Measurements from ENCODE around the gene TRAF3.
"Not testable (repeated sequence)": the region's sequence is repeated elsewhere in the genome, so short reads cannot be mapped to it uniquely, and the experiment has no call there.

Gene TRAF3

GRCh38 chr14:102831163-102831804 is 54.0 kb downstream of the TRAF3 start:
- DNase-seq, result no peak

GRCh38 chr14:102833341-102833740 is 56.1 kb downstream of the TRAF3 start:
- DNase-seq, result no peak

DNA sequence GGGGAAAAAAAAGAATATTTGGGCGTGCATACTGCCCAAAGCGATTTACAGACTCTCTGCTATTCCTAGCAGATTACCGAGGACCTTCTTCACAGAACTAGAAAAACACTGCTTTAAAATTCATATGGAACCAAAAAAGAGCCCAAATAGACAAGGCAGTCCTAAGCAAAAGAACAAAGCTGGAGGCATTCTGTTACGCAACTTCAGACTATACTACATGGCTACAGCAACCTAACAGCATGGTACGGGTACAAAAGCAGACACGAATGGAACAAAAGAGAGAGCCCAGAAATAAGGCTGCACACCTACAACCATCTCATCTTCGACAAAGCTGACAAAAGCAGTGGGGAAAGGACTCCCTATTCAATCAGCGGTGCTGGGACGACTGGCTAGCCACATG is 56.7 kb downstream of the TRAF3 start:
- DNase-seq, result no peak

DNA sequence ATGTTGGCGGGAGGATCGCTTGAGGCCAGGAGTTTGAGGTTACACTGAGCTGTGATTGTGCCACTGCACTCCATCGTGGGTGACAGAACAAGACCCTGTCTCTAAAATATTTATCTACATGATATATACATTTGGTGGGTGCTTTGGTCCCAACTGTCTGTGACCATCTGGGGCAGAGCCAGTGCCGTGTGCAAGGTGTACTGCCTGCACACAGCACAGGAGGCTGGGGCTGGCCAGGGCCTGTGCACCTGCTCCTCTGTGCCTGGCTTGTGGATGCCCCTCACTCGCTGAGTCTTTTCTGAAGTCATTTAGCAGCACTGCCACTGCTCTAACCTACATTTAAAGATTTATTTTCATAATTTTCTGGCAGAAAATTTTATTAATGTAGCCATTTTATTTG is 58.7 kb downstream of the TRAF3 start:
- no peak for DNase-seq

DNA sequence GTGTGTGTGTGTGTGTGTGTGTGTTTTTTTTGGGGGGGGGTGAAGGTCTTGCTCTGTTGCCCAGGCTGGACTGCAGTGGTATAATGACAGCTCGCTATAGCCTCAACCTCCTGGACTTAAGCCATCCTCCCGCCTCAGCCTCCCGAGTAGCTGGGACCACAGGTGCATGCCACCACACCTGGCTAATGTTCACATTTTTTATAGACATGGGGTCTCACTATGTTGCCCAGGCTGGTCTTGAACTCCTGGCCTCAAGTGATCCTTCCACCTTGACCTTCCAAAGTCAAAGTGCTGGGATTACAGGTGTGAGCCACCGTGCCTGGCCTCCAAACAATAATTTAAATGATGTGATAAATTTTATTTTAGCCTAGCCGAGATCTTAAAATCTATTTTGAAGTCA is 59.9 kb downstream of the TRAF3 start:
- not testable (repeated sequence) for DNase-seq

DNA sequence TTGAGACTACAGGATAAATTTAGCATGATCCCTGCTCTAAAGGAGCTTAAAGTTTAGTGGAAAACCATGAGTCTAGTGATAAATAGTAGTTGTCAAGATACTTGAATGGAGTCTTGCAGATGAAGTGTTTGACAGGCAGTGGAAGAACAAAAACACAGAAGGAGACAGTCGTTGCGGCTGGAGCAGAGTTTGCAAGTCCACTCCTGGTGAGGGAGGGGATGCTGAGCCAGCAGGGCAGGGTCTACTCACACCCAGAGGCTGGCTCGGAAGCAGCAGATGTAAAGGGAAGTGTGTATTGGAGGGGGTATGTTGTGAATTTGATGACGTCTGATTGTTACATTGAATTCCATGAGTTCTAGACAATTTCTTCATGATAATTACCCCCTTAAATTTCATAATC is 61.3 kb downstream of the TRAF3 start:
- no peak for DNase-seq

DNA sequence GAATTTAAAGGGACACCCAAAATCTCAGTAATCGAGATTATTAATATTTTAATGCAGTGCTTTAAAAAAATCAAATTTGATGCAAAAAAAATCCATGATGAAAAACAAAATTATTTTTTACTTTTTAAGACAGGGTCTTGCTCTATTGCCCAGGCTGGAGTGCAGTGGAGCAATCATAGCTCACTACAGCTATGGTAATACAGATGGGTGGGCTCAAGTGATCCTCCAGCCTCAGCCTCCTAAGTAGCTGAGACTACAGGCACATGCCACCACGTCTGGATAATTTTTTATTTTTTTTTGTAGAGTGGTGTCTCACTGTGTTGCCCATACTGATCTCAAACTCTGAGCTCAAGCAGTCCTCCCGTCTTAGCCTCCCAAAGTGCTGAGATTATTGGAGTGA is 62.9 kb downstream of the TRAF3 start:
- DNase-seq, result no peak

DNA sequence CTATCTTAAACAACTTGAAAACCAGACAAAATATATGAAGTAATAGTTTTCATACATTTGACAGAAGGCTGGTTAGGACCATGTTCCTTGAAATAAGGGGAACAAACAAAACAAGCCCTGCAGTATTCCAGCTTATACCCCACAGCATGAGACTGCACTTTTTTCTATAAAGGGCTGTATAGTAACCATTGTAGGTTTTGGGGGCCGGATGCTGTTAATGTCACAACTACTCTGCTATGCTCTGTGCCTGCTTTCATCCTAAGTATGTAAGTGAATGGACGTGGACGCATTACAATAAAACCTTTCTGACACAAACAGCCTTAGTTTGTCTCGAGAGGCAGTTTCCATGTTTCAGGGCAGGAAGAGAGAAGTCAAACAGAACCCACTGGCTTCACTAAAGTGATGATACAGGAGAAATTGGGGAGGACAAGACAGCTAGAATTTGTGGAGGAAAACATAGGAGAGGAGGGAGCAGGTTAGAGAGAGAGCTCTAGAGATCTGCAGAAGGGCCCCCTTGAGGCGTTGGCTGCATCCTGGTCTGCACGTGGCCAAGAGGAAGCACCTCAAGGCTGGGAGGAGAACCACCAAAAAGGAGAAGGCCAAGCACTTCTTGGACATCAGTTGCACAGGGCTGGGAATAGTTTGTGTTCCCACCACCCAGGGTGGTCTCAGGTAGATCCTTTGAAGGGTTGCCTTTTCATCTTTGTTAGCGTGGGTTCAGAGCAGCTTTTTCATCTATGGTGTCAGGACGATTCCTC is 63.7 kb downstream of the TRAF3 start:
- no peak for DNase-seq

DNA sequence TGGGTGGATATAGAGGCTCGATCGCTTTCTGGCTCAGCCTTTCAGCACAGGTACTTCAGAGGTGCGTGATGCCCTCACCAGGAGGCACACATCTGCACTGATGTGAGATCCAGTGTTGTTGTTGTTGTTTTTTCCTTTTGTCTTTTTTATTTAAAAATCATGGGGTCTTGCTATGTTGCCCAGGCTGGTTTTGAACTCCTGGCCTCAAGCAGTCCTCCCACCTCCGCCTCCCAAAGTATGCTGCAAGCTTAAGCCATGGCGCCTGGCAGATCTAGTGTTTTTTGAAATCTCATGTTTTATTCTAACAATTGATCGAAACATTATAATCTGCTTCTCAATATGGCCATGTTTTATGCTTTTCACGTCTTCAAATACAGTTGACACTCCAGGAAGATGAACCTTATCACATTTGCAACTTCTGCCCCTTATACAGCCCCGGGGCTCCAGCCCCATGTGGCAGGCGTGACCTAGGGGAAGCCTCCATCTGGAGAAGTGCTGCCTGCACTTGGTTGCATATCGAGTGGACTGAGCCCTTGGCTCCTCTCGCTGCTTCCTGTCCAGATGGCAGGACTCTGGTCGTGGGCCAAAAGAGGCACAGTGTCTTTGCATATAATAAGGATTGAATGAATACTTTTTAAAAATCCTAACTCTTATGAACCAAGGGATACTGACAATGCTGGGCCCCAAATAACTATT is 71.7 kb downstream of the TRAF3 start:
- DNase-seq, result peak; percentile 93

DNA sequence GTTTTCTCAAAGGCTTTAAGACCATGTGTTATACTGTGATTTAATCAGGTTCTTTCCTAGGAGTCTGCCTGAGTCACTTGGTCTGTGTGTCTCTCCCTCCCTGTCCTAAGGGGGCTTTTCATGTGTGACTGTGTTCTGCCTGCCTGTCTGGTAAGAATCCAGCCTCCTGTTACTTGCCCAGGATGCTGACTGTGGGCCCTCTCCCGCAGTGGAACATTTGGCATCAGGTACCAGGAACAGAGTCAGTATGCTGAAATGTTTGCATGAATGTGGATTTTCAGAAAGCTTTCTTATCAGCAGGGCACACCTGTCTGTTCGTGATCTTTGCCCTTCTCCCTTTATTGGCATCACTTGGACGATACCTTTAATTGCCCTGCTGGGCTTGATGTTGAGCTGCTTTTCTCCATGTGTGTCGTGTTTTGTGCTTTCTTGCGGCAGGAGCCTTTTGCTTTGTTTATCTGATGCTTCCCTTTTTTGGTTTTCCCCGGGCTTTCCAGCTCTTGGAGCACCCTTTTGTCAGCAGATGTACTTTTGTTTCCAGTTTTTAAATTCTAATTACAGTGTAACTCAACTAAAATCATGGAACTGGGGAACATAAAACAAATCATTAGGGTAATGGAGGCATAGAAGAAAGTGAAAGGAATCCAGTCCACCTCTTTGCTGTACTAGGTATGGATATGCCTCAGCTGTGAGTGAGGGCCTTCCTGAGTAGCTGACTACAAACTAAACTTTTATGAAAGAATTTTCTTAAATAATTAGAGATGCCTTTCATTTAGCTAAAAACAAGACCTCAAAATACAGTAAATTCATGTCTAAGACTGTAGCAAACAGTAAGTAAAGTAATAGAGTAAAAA is 72.5 kb downstream of the TRAF3 start:
- DNase-seq, result peak; percentile 93

DNA sequence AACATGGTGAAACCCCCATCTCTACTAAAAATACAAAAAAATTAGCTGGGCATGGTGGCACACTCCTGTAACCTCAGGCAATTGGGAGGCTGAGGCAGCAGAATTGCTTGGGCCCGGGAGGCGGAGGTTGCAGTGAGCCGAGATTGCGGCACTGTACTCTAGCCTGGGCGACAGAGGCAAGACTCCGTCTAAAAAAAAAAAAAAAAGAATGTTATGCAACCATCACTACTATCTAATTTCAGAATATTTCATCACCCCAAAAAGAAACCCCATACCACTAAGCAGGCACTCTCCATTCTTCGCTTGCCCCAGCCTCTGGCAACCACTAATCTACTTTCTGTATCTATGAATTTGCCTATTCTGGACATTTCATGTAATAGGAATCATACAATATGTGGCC is 76.4 kb downstream of the TRAF3 start:
- DNase-seq, result no peak

GRCh38 chr14:102854091-102854703 is 76.9 kb downstream of the TRAF3 start:
- no peak for DNase-seq

- DNase-seq, result no peak
Measured at GRCh38 chr14:102856179-102856578, 78.9 kb downstream of the TRAF3 start.

DNA sequence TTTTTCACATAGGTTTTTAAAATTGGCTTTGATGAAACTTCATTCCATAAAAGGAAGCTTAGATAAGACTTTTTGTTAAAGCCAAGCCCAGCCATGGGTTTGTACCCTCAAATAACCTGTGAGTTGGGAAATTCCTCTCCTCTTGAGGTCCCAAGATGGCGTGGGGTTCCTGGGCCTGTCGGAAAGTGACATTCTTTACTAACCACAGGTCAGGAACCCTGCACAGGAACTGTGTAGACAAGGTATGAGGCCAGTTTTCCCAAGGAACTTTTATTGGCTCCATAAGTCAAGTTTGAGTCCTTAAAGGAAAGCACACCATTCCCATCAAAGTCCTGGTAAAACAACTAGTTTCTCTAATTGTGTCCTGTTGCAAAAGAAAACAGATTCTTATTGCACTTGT is 80.2 kb downstream of the TRAF3 start:
- DNase-seq, result no peak

DNA sequence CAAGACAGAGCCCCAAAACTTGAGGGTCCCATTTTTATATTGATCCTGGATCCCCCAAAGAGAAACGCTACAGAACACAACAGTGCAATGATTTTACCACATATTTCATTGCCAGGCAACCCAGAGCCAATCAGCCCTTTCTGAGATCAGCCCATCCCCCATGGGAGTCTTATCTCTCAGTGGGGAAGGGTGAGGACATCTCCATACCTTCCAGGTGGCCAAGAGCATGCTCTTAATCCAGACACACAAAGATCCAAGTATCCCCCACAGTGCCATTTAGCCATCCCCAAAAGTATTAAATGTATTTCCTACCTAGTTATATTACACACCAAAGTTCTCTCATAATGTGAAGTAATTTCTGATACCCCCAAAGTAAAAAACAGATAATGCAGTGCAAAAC is 82.7 kb downstream of the TRAF3 start:
- DNase-seq, result no peak

GRCh38 chr14:102862154-102862773 is 85.0 kb downstream of the TRAF3 start:
- DNase-seq, result no peak

DNA sequence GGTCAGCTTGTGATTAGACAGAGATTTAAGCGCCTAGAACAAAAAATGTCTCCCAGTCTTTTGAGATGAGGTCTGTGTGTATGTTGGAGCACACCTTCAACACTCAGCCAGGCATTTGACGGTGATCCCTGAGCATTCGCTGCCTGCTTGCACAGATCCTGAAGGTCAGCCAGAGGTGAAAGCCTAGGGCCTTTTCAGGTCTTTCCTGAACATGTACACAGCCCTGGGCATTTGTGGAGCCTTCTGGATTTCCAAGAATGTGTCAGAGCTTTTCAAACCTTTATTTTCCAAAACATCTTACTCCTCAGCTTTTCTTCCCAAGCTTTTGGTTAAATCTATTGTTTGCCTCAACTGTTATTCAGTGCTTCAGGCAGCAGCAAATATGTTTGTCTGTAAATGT is 86.1 kb downstream of the TRAF3 start:
- no peak for DNase-seq

GRCh38 chr14:102865916-102866315 is 88.7 kb downstream of the TRAF3 start:
- not testable (repeated sequence) for DNase-seq

DNA sequence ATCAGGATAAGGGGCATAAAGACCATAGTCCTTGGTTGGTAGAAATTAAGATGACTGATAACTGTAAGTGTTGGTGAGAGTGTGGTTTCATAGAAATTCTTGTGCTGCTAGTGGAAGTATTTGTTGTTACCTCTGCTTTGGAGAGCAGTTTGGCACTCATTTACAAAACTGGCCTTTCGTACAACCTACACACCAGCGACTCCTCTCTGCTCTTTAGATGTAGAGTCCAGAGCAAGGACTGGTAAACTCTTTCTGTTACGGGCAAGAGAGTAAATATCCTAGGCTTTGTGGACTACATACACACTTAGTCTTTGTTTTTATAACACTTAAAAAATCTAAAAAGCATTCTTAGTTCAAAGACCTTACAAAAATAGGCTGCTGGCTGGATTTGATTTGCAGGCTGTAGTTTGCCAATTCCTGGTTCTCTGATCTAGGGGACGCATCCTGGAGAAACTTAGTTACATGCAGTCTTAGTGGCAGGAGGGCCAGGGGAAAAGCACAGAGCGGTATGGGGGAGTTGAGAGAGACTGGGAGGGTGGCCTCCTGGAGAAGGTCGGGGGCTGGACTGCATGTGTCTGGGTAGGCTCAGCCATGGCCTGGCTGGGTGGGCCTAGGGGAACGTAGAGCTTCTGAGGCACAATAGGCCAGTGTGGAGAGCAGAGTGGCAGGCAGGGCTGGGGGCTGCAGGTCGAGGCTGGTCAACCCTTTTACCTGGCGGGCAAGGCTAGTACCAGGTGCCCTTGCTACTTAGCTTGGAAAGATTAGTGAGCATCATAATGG is 89.9 kb downstream of the TRAF3 start:
- DNase-seq, result no peak

DNA sequence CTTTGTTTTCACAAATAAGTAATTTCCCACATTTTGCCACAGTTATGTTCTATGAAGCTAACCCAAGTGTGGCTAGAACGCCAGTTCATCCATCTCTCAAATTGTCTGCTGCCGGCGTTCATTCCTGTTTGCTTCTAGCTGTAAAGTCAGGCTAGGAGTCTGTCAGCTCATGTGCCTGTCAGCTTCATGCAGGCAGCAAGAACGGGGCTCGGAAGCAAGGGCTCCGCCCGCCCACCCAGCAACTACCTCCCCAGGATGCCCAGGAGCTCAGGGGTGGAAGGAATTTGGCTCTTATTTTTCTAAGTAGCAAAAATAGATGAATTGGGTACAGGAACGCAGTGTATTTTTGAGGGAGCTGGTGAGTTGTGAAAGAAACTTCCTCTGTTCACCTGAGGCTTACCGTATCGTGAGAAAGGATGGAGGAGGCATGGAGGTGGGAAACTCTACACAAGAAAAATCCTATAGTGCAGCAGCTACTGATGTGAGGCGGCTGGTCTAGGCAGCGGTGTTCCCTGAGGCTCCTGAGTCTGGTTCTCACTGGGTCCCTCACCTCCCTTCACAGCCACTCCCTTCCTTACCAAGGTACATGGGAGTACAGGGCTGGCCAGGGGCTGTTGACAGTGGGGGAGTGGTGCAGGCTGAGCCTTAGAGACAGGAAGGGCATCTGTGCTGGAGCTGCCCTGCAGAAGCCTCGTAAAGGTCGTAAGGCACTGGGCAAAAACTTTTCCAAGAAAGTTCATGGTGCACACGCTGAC is 90.8 kb downstream of the TRAF3 start:
- no peak for DNase-seq

All from NCI-H1694 treated with DMSO at 0.1 percent for 48 hours (cell line).